Hepatocyte (in vitro differentiated cells): Measurements from ENCODE around the gene FGF23. TPM values are rescaled to one million over a fixed set of nuclear protein-coding genes. Genes with fewer than 3 reads are reported as not detected.

Experiments used
- DNase-seq: peaks from one replicate; pipeline ENCODE4 v3.0.0-alpha.2; 2016; ENCODE audit warnings: low spot score
- H2AFZ ChIP-seq: fragments of 200-600 bp; sonication (generic); 2 replicates; pipeline ENCODE4 v1.6.0; 2016; ENCODE audit warnings: antibody characterized with exemption, mild to moderate bottlenecking
- H3K27ac ChIP-seq: fragments of 200-600 bp; sonication (generic); 2 replicates; pipeline ENCODE4 v1.5.1; 2016; ENCODE audit warnings: mild to moderate bottlenecking
- H3K27me3 ChIP-seq: fragments of 200-600 bp; sonication (generic); 2 replicates; pipeline ENCODE4 v1.6.1; 2016
- H3K36me3 ChIP-seq: fragments of 200-600 bp; sonication (generic); replicated peaks from 2 replicates; pipeline ENCODE4 v1.5.1; 2016; ENCODE audit warnings: low read depth; ENCODE audit not compliant: insufficient read depth
- H3K4me1 ChIP-seq: fragments of 200-600 bp; sonication (generic); 2 replicates; pipeline ENCODE4 v1.5.1; 2016; ENCODE audit warnings: mild to moderate bottlenecking, moderate library complexity; ENCODE audit not compliant: insufficient read depth
- H3K4me2 ChIP-seq: fragments of 200-600 bp; sonication (generic); 2 replicates; pipeline ENCODE4 v1.6.0; 2016
- H3K4me3 ChIP-seq: fragments of 200-600 bp; sonication (generic); 2 replicates; pipeline ENCODE4 v1.5.1; 2016; ENCODE audit warnings: mild to moderate bottlenecking
- H3K79me2 ChIP-seq: fragments of 200-600 bp; sonication (generic); 2 replicates; pipeline ENCODE4 v1.6.0; 2017; ENCODE audit warnings: mild to moderate bottlenecking
- H3K9me2 ChIP-seq: fragments of 200-600 bp; sonication (generic); replicated peaks from 2 replicates; pipeline ENCODE4 v1.6.0; 2017; ENCODE audit warnings: mild to moderate bottlenecking; ENCODE audit not compliant: insufficient read depth
- H3K9me3 ChIP-seq: fragments of 200-600 bp; sonication (generic); 2 replicates; pipeline ENCODE4 v1.5.1; 2016; ENCODE audit warnings: low read depth, mild to moderate bottlenecking
- H4K20me1 ChIP-seq: fragments of 200-600 bp; sonication (generic); 2 replicates; pipeline ENCODE4 v1.6.0; 2016; ENCODE audit warnings: mild to moderate bottlenecking; ENCODE audit not compliant: insufficient read depth, poor library complexity, severe bottlenecking
- CTCF ChIP-seq: fragments of 200-600 bp; sonication (generic); IDR thresholded peaks from 2 replicates; pipeline ENCODE4 v1.5.1; 2016; ENCODE audit warnings: antibody characterized with exemption, mild to moderate bottlenecking; ENCODE audit not compliant: poor library complexity
- EZH2 ChIP-seq: fragments of 200-600 bp; sonication (generic); IDR thresholded peaks from 2 replicates; pipeline ENCODE4 v1.6.1; 2016; ENCODE audit warnings: antibody characterized with exemption, mild to moderate bottlenecking, borderline replicate concordance
- EZH2phosphoT487 ChIP-seq: fragments of 200-600 bp; sonication (generic); IDR thresholded peaks from one replicate; pipeline ENCODE4 v1.6.1; 2018; ENCODE audit warnings: antibody characterized with exemption, mild to moderate bottlenecking, low read depth, moderate library complexity; ENCODE audit not compliant: unreplicated experiment, severe bottlenecking
- WGBS: methylation state at CpG from one replicate; pipeline ENCODE4 v1.1.6; 2016; ENCODE audit warnings: low lambda C conversion rate; ENCODE audit errors: missing lambda C conversion rate; 5-methylcytosine and 5-hydroxymethylcytosine counted together
- polyA plus RNA-seq: library from polyadenylated mRNA; unstranded; fragments of >200 nt; fragmentation: Nextera tagmentation; extraction: Ambion mirVana; gene quantifications from 2 replicates; pipeline ENCODE4 v1.2.1, GENCODE V29; 2016
- total RNA-seq: library from RNA; depleted of rRNA; stranded (reverse); fragments of >200 nt; gene quantifications from 2 replicates; pipeline ENCODE4 v1.2.3, GENCODE V29; 2014

The FGF23 gene
- total and polyA plus RNA-seq, 2 experiments from 2014 or later = 0.46 to 3.1 TPM

- Histone ChIP-seq H3K4me2 (no peak overlapping the region), H4K20me1 (no peaks in the 10 kb centered on the region), H3K36me3 (no peaks in the 10 kb centered on the region), H3K27ac (no peak overlapping the region), H3K4me1 (no peaks in the 10 kb centered on the region), H2AFZ (no peak overlapping the region), H3K79me2 (no peaks in the 10 kb centered on the region), H3K27me3 (peaks cover 6% of the 10 kb centered on the region), H3K4me3 (no peak overlapping the region), H3K9me2 (no peaks in the 10 kb centered on the region), H3K9me3 (no peaks in the 10 kb centered on the region)
- 75% methylated on average over 4 of the region's 4 CpGs for WGBS
- TF ChIP-seq EZH2phosphoT487 = no peak
- TF ChIP-seq EZH2 = no peak
- TF ChIP-seq CTCF = no peak
- no peak for DNase-seq
These were observed 23.5 kb upstream of the FGF23 start for GRCh38 chr12:4402996-4403395.

GRCh38 chr12:4401117-4401516 lies 21.6 kb upstream of the FGF23 start:
- no peak overlapping the region for H2AFZ ChIP-seq
- H3K4me2 ChIP-seq = no peak overlapping the region
- H3K4me3 ChIP-seq = no peak overlapping the region
- no peaks in the 10 kb centered on the region for H3K79me2 ChIP-seq
- H3K9me3 ChIP-seq = no peaks in the 10 kb centered on the region
- WGBS = 86% methylated on average over 3 of the region's 3 CpGs
- H3K36me3 ChIP-seq = no peaks in the 10 kb centered on the region
- no peak overlapping the region for H3K27ac ChIP-seq
- H3K4me1 ChIP-seq = no peaks in the 10 kb centered on the region
- no peak for TF ChIP-seq EZH2
- no peaks in the 10 kb centered on the region for H4K20me1 ChIP-seq
- H3K27me3 ChIP-seq = peaks cover 6% of the 10 kb centered on the region
- H3K9me2 ChIP-seq = no peaks in the 10 kb centered on the region
- no peak for DNase-seq

- H3K9me2 ChIP-seq = no peaks in the 10 kb centered on the region
- H3K4me3 ChIP-seq = no peak overlapping the region
- no peaks in the 10 kb centered on the region for H3K79me2 ChIP-seq
- no peak for DNase-seq
- no peak overlapping the region for H3K27ac ChIP-seq
- H3K27me3 ChIP-seq = no peaks in the 10 kb centered on the region
- TF ChIP-seq CTCF (no peak), EZH2phosphoT487 (no peak), EZH2 (no peak)
- H3K9me3 ChIP-seq = no peaks in the 10 kb centered on the region
- no peaks in the 10 kb centered on the region for H3K36me3 ChIP-seq
- H2AFZ ChIP-seq = no peak overlapping the region
- no peak overlapping the region for H3K4me2 ChIP-seq
- no peaks in the 10 kb centered on the region for H4K20me1 ChIP-seq
- 83% methylated on average over 2 of the region's 2 CpGs for WGBS
- no peaks in the 10 kb centered on the region for H3K4me1 ChIP-seq
These were observed 16.3 kb upstream of the FGF23 start for GRCh38 chr12:4395818-4396217.

- no peaks in the 10 kb centered on the region for H3K27me3 ChIP-seq
- H3K9me2 ChIP-seq = no peaks in the 10 kb centered on the region
- H2AFZ ChIP-seq = no peak overlapping the region
- H3K36me3 ChIP-seq = no peaks in the 10 kb centered on the region
- H3K27ac ChIP-seq = no peak overlapping the region
- H4K20me1 ChIP-seq = no peaks in the 10 kb centered on the region
- TF ChIP-seq EZH2 (no peak), CTCF (no peak), EZH2phosphoT487 (no peak)
- H3K4me3 ChIP-seq = no peak overlapping the region
- H3K79me2 ChIP-seq = no peaks in the 10 kb centered on the region
- H3K4me2 ChIP-seq = no peak overlapping the region
- H3K4me1 ChIP-seq = no peaks in the 10 kb centered on the region
- WGBS = 83% methylated on average over 5 of the region's 5 CpGs
- DNase-seq = no peak
- H3K9me3 ChIP-seq = no peaks in the 10 kb centered on the region
These were observed 13.7 kb upstream of the FGF23 start for GRCh38 chr12:4393211-4393610.
